PC-3 (cell line): ENCODE data around the gene ZNF19. TPM values are rescaled to one million over a fixed set of nuclear protein-coding genes. Genes with fewer than 3 reads are reported as not detected.

ENCODE experiments used
- ATAC-seq: fragments of 200-7000 bp; cut with Tn5 transposase; 2 replicates; pipeline ENCODE4 v1.9.1; 2020; ENCODE audit warnings: mild to moderate bottlenecking, moderate library complexity
- BruUV-seq: library from RNA; stranded (reverse); fragments of 400-500 nt; replicated peaks from 2 replicates; lab custom pipeline; 2021; lab: Mats Ljungman, UMichigan
- CTCF ChIA-PET: fragments of 300-600 bp; sonication (Branson Sonifier 250); formaldehyde crosslinking; loops from one replicate; lab custom pipeline; 2022; ENCODE audit warnings: antibody characterized with exemption; lab: Charles Lee
- POLR2A ChIA-PET: fragments of 300-600 bp; sonication (Branson Sonifier 250); formaldehyde crosslinking; loops from one replicate; lab custom pipeline; 2022; ENCODE audit warnings: antibody characterized with exemption; ENCODE audit not compliant: unreplicated experiment; lab: Charles Lee
- DNase-seq: peaks from one replicate; pipeline ENCODE4 v3.0.0-alpha.2; 2015
- H2AFZ ChIP-seq: fragments of 300-600 bp; sonication (generic); 2 replicates; pipeline ENCODE4 v1.6.0; 2016; ENCODE audit warnings: antibody characterized with exemption, low read length
- H3F3A ChIP-seq: fragments of 300-600 bp; sonication (generic); one replicate; pipeline ENCODE4 v1.6.0; 2017; ENCODE audit warnings: antibody characterized with exemption, low read length, control low read depth, mild to moderate bottlenecking; ENCODE audit not compliant: unreplicated experiment
- H3K27ac ChIP-seq: fragments of 300-600 bp; sonication (generic); 2 replicates; pipeline ENCODE4 v1.5.1; 2016; ENCODE audit warnings: mild to moderate bottlenecking, low read length
- H3K27me3 ChIP-seq: fragments of 300-600 bp; sonication (generic); 2 replicates; pipeline ENCODE4 v1.6.1; 2016; ENCODE audit warnings: low read length, mixed read lengths
- H3K36me3 ChIP-seq: fragments of 300-600 bp; sonication (generic); 2 replicates; pipeline ENCODE4 v1.6.1; 2016; ENCODE audit warnings: low read depth, mixed run types, low read length, mixed read lengths
- H3K4me1 ChIP-seq: fragments of 300-600 bp; sonication (generic); 2 replicates; pipeline ENCODE4 v1.5.1; 2016; ENCODE audit warnings: low read length; ENCODE audit not compliant: insufficient read depth
- H3K4me2 ChIP-seq: fragments of 300-600 bp; sonication (generic); 2 replicates; pipeline ENCODE4 v1.6.0; 2016; ENCODE audit warnings: low read length
- H3K4me3 ChIP-seq: fragments of 300-600 bp; sonication (generic); 2 replicates; pipeline ENCODE4 v1.5.1; 2016; ENCODE audit warnings: mild to moderate bottlenecking, low read length, mixed read lengths
- H3K79me2 ChIP-seq: fragments of 300-600 bp; sonication (generic); 2 replicates; pipeline ENCODE4 v1.6.1; 2017; ENCODE audit warnings: low read length, mixed read lengths
- H3K9ac ChIP-seq: fragments of 300-600 bp; sonication (generic); 2 replicates; pipeline ENCODE4 v1.6.0; 2016; ENCODE audit warnings: mild to moderate bottlenecking, low read length
- H3K9me2 ChIP-seq: fragments of 300-600 bp; sonication (generic); replicated peaks from 2 replicates; pipeline ENCODE4 v1.6.1; 2016; ENCODE audit warnings: mixed run types, low read length, mixed read lengths
- H3K9me3 ChIP-seq: fragments of 300-600 bp; sonication (generic); 2 replicates; pipeline ENCODE4 v1.6.1; 2016; ENCODE audit warnings: low read length, mixed read lengths
- H4K20me1 ChIP-seq: fragments of 300-600 bp; sonication (generic); 2 replicates; pipeline ENCODE4 v1.6.1; 2016; ENCODE audit warnings: low read length, mixed read lengths
- CTCF ChIP-seq: fragments of 300-600 bp; sonication (generic); conservative IDR thresholded peaks from 2 replicates; pipeline ENCODE4 v1.5.1; 2017; ENCODE audit warnings: antibody characterized with exemption, low read depth, mild to moderate bottlenecking, low read length
- EZH2 ChIP-seq: fragments of 300-600 bp; sonication (generic); IDR thresholded peaks from one replicate; pipeline ENCODE4 v1.6.1; 2017; ENCODE audit warnings: antibody characterized with exemption, mild to moderate bottlenecking, low read length; ENCODE audit not compliant: unreplicated experiment
- EZH2phosphoT487 ChIP-seq: fragments of 300-600 bp; sonication (generic); IDR thresholded peaks from 2 replicates; pipeline ENCODE4 v1.6.1; 2018; ENCODE audit warnings: mild to moderate bottlenecking, antibody characterized with exemption, low read length, borderline replicate concordance
- intact Hi-C: fragments of 100-400 bp; cut with micrococcal nuclease; formaldehyde crosslinking; loops from 2 replicates; pipeline ENCODE4 v1.9.0; 2023
- total RNA-seq: library from RNA; depleted of rRNA; stranded (reverse); fragments of >200 nt; gene quantifications from 2 replicates; pipeline ENCODE4 v1.2.3, GENCODE V29; 2014

Gene ZNF19
- total RNA-seq, 1 experiment from 2014 or later: 1.5 TPM

GRCh38 chr16:71467810-71468209, 21.3 kb downstream of the ZNF19 start:
- ChIA-PET POLR2A (no interaction called here), CTCF (no interaction called here)
- DNase-seq: peak; percentile 40
- Histone ChIP-seq H3K27ac (no peak overlapping the region), H2AFZ (no peak overlapping the region), H3K9me3 (no peaks in the 10 kb centered on the region), H4K20me1 (no peaks in the 10 kb centered on the region), H3K9me2 (no peaks in the 10 kb centered on the region), H3K4me1 (no peaks in the 10 kb centered on the region), H3K27me3 (no peaks in the 10 kb centered on the region), H3K36me3 (no peaks in the 10 kb centered on the region), H3F3A (no peaks in the 10 kb centered on the region), H3K4me2 (no peak overlapping the region), H3K4me3 (no peak overlapping the region), H3K79me2 (no peaks in the 10 kb centered on the region), H3K9ac (no peak overlapping the region)
- 0 out of 2 replicates have a peak, but pooled peaks have one; percentile 13 for ATAC-seq
- TF ChIP-seq CTCF: no peak
- no peak for TF ChIP-seq EZH2
- TF ChIP-seq EZH2phosphoT487: no peak
- no TSS peak for BruUV-seq
- intact Hi-C loops: no loop called here

GRCh38 chr16:71464231-71464630, 24.9 kb downstream of the ZNF19 start:
- Histone ChIP-seq H3K9ac (no peak overlapping the region), H3K27me3 (no peaks in the 10 kb centered on the region), H3K9me3 (no peaks in the 10 kb centered on the region), H3K4me3 (no peak overlapping the region), H3K4me1 (peaks cover 13% of the 10 kb centered on the region), H3K79me2 (peaks cover 27% of the 10 kb centered on the region), H3K4me2 (no peak overlapping the region), H2AFZ (no peak overlapping the region), H3K9me2 (no peaks in the 10 kb centered on the region), H3F3A (peaks cover 3% of the 10 kb centered on the region), H3K27ac (no peak overlapping the region), H3K36me3 (no peaks in the 10 kb centered on the region), H4K20me1 (no peaks in the 10 kb centered on the region)
- ATAC-seq (no peak), DNase-seq (no peak)
- intact Hi-C loops: no loop called here
- BruUV-seq: no TSS peak
- ChIA-PET POLR2A (no interaction called here), CTCF (no interaction called here)
- no peak for TF ChIP-seq EZH2phosphoT487
- TF ChIP-seq EZH2: no peak

- Histone ChIP-seq H3K4me1 (peaks cover 13% of the 10 kb centered on the region), H3K36me3 (no peaks in the 10 kb centered on the region), H3K4me2 (peak within 1 kb of the TSS; percentile 96), H3F3A (peaks cover 3% of the 10 kb centered on the region), H3K27ac (peak within 1 kb of the TSS; percentile 15; the same call in 1 of the 2 replicates), H3K4me3 (peak within 1 kb of the TSS; percentile 86), H3K27me3 (no peaks in the 10 kb centered on the region), H3K79me2 (peaks cover 42% of the 10 kb centered on the region), H3K9me3 (no peaks in the 10 kb centered on the region), H3K9ac (peak within 1 kb of the TSS; percentile 90), H3K9me2 (no peaks in the 10 kb centered on the region), H4K20me1 (no peaks in the 10 kb centered on the region), H2AFZ (peak within 1 kb of the TSS; percentile 88)
- peak; percentile 66 for DNase-seq
- CTCF ChIA-PET: interaction anchor here (0.6 kb wide), 1 partner anchor 49 kb away, joined by 3 read pairs; no protein-coding TSS in a partner anchor
- BruUV-seq: TSS peak; percentile 82
- intact Hi-C loops: loop anchor here (1.0 to 2.0 kb wide), 2 partner anchors 13 to 22 kb away; no protein-coding TSS in a partner anchor
- ATAC-seq: peak; percentile 93
- POLR2A ChIA-PET: no interaction called here
- no peak for TF ChIP-seq EZH2
- no peak for TF ChIP-seq EZH2phosphoT487
- TF ChIP-seq CTCF: no peak
Observed at GRCh38 chr16:71461686-71462648, 27.2 kb downstream of the ZNF19 start, which contains the start of gene ZNF23. Gene ZNF23, minus strand, starts transcription at chr16:71462247. Its CDS starts 5,451 bp downstream, at chr16:71456796.
